Ectodermal cell (in vitro differentiated cells): ENCODE results near the gene TCAF1.

Experiments used
- H3K27ac ChIP-seq: 2 replicates; pipeline ENCODE4 v1.7.0; 2013; ENCODE audit warnings: mild to moderate bottlenecking, low read depth, low read length; ENCODE audit not compliant: insufficient read depth, poor library complexity, severe bottlenecking
- H3K27me3 ChIP-seq: 2 replicates; pipeline ENCODE4 v1.7.0; 2013; ENCODE audit warnings: mild to moderate bottlenecking, low read length; ENCODE audit not compliant: insufficient read depth, control insufficient read depth, poor library complexity, severe bottlenecking
- H3K36me3 ChIP-seq: one replicate; pipeline ENCODE4 v1.7.0; 2013; ENCODE audit warnings: low read length; ENCODE audit not compliant: control insufficient read depth, insufficient read depth
- H3K4me1 ChIP-seq: one replicate; pipeline ENCODE4 v1.7.0; 2013; ENCODE audit warnings: low read length; ENCODE audit not compliant: control insufficient read depth, insufficient read depth
- H3K4me3 ChIP-seq: 2 replicates; pipeline ENCODE4 v1.7.0; 2013; ENCODE audit warnings: low read depth, low read length, control low read depth; ENCODE audit not compliant: insufficient read depth
- H3K9me3 ChIP-seq: 2 replicates; pipeline ENCODE4 v1.7.0; 2013; ENCODE audit warnings: mild to moderate bottlenecking, low read length, moderate library complexity; ENCODE audit not compliant: control insufficient read depth
- WGBS, 2 experiments: methylation state at CpG; one replicate each; pipeline ENCODE4 v1.1.7; 2013; ENCODE audit warnings: missing lambda C conversion rate in 2 of 2; 5-methylcytosine and 5-hydroxymethylcytosine counted together

The TCAF1 gene

DNA sequence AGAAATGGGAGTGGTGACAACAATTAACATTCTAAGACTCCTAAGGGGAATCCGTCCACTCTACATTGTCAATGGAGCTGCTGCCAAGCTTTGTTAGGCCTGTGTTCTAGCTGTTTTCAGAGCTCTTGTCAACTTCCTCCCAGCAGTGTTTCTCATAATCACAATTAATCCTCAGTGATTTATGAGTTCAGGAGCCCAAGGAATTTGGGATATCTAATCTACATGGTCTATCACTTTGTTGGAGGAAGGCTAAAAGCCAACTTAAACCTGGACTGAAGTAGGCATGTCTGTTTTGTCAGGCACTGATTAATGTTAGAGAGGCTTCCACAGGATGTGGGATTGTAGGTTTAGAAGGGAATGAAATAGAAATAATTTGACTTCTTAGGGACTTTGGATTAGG lies 22.9 kb upstream of the TCAF1 start:
- 57 to 70% methylated on average over 1 of the region's 1 CpG for WGBS, 2 experiments
- H3K27ac ChIP-seq = no peak overlapping the region
- H3K4me1 ChIP-seq = no peaks in the 10 kb centered on the region

DNA sequence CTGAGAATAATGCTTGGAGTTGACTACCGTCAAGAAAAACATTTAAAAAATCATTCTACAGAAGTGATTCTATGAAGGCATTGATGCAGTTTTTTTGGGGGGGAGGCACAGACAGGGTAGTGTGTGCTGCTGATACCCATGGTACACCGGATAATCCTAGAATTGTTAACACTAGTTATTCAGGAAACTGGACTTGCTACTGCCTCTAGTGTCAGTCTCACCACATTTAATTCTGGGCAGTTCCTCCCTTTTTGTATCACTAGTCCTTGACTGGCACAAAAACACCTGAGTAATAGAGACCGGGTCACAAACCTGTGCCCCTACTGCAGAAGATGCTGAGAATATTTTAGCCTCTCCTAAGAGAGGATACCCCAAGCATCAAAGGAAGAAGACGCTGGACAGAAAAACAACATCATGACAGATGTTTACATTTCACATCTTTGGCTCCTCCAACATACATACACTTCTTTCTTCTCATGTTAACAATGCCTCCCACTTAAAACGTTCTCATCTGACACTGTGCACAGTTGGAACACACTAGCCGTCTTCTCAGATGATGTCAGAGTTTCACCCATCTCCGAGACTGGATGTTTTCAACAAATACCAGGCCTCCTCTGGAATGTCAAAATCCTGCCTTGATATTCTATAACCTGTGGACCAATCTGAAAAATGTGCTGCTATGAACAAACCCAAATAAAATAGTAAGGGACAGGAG lies 13.1 kb upstream of the TCAF1 start:
- 89 to 90% methylated on average over 6 to 7 of the region's 7 CpGs for WGBS, 2 experiments
- Histone ChIP-seq H3K27me3 (no peaks in the 10 kb centered on the region), H3K4me3 (no peak overlapping the region), H3K27ac (no peak overlapping the region), H3K9me3 (no peaks in the 10 kb centered on the region), H3K36me3 (no peaks in the 10 kb centered on the region), H3K4me1 (no peaks in the 10 kb centered on the region)

More for the DNA sequence above, 22.9 kb upstream of the TCAF1 start:
- H3K4me3 ChIP-seq = no peak overlapping the region
- no peaks in the 10 kb centered on the region for H3K36me3 ChIP-seq
- H3K27me3 ChIP-seq = no peaks in the 10 kb centered on the region
- no peaks in the 10 kb centered on the region for H3K9me3 ChIP-seq

DNA sequence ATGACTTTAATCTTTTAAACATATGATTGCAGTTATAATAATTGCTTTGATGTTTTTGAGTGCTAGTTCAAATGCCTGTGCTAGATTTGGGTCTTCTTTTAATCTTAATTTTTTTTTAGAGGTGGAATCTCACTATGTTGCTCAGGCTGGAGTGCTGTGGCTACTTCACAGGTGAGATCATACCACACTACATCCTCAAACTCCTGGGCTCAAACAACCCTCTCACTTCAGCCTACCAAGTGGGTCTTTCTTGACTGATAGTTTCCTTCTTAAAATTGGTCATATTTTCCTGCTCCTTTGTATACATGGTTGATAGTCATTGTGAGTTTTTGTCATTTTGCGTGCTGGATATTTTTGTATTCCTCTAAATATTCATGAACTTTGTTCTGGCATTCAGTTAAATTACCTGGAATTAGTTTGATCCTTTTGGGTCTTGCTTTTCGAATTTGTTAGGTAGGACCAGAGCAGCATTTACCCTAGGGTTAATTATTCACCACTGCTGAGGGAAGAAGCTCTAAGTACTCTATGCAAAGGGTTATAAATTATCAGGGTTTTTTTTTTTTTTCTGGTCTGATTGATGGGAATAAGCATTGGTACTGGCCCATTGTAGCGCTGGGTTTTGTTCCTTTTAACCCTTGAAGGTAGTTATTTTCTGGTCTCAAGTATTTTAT lies 12.1 kb upstream of the TCAF1 start:
- H3K27ac ChIP-seq = no peak overlapping the region
- no peaks in the 10 kb centered on the region for H3K27me3 ChIP-seq
- WGBS, 2 experiments = 91 to 98% methylated on average over 2 of the region's 3 CpGs
- H3K36me3 ChIP-seq = no peaks in the 10 kb centered on the region
- H3K4me3 ChIP-seq = no peak overlapping the region
- H3K9me3 ChIP-seq = no peaks in the 10 kb centered on the region
- no peaks in the 10 kb centered on the region for H3K4me1 ChIP-seq

DNA sequence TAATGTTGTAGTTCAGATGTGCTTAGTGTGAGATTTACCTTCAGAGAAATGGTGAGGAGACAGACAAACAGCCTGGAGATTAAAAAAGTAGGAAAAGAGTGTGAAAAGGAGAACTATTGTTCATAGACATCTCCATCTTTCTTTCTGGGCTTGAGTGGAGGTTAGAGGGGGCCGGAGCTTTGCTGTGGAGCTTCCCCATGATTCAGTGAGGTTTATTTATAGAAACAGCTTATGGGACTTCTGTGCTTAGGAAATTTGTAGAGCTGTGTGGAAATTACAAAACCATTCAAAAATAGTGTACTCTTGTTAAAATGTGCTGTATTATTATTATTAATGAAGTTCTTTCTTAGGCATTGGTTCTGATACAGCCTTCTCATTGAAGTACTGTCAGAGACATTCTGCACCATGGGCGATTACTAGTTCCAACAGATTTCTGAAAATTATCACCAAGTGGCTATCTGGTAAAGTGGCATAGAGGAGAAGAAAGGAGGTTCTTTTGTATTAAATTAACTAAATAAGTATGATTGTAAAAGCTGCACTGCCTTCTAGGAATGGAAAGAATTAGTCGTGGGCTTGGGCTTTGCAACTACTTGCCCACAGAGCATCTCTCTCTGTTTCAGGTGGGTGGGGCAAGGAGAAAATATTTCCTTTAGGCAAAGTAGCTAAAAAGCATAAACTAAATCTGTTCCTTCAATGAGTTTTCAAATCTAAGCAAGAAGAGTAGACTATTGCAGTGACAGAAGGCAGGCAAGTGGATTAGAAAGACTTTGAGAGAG lies 8.7 kb upstream of the TCAF1 start:
- H3K4me1 ChIP-seq = peaks cover 16% of the 10 kb centered on the region
- H3K9me3 ChIP-seq = no peaks in the 10 kb centered on the region
- no peak overlapping the region for H3K27ac ChIP-seq
- H3K36me3 ChIP-seq = no peaks in the 10 kb centered on the region
- no peak overlapping the region for H3K4me3 ChIP-seq
- WGBS, 2 experiments = 94 to 96% methylated on average over 2 to 3 of the region's 3 CpGs
- no peaks in the 10 kb centered on the region for H3K27me3 ChIP-seq

DNA sequence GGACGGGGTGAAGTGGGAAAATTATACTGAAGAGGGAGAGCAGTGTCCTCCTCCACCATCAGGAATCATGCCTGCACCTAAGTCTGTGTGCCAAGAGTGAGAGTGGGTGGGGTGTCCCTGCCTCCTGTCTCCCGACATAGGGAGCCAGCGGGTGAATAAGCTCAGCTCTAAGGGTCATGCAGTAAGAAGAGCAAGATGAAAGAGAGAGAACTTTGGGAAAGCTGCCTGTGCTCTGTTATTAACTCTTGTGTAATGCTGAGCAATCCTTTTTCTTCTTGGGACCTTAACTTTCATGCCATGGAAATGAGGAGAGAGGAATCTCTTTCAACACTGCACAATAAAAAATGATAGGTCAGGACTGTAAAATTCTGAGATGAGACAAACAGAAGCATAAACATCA lies 7.9 kb upstream of the TCAF1 start:
- H3K36me3 ChIP-seq = no peaks in the 10 kb centered on the region
- H3K4me3 ChIP-seq = no peak overlapping the region
- no peak overlapping the region for H3K27ac ChIP-seq
- H3K4me1 ChIP-seq = peaks cover 24% of the 10 kb centered on the region
- no peaks in the 10 kb centered on the region for H3K9me3 ChIP-seq
- 86 to 91% methylated on average over 3 of the region's 3 CpGs for WGBS, 2 experiments
- no peaks in the 10 kb centered on the region for H3K27me3 ChIP-seq

DNA sequence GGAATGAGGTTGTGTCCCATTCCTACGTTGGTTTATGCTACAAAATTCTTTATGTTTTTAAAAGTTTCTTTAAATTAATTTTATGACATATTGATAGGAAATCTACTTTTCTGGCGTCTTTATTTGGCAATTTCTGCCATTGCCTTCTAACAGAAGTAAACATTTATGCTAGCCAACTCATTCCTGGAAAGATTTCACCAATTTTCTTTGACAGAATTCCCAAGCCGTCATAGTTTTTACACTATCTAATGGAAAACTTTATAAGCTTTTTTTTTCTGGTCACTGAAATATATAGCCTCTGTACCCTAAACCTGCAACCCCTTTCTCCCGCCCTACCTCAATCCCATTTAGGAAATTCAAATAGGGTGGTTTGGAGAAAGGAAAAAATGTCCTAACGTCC lies 6.1 kb upstream of the TCAF1 start:
- no peaks in the 10 kb centered on the region for H3K36me3 ChIP-seq
- H3K27ac ChIP-seq = no peak overlapping the region
- H3K4me3 ChIP-seq = no peak overlapping the region
- 91 to 100% methylated on average over 2 to 4 of the region's 5 CpGs for WGBS, 2 experiments
- H3K9me3 ChIP-seq = no peaks in the 10 kb centered on the region
- H3K27me3 ChIP-seq = no peaks in the 10 kb centered on the region
- peaks cover 25% of the 10 kb centered on the region for H3K4me1 ChIP-seq

DNA sequence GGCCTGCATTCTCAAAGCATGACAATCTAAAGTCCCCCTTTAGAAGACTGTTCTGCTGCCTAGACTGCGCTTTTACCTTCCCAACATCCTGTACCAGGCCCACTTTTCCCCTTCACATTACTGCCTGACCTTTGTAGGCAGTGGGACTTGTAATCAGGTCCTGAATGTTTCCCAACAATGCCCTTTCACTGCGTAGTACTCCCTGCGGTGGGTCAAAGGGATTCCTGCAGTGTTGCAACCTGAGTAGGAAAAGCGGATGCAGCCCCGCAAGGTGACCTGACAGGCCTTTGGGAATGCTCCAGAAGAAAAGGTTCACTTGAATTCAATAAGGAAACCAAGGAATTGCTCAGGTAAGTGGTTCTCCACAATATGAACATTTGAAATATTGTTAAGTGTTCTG lies 4.9 kb upstream of the TCAF1 start:
- H3K36me3 ChIP-seq = no peaks in the 10 kb centered on the region
- 11 to 13% methylated on average over 5 of the region's 5 CpGs for WGBS, 2 experiments
- no peaks in the 10 kb centered on the region for H3K27me3 ChIP-seq
- no peak overlapping the region for H3K27ac ChIP-seq
- H3K4me1 ChIP-seq = peaks cover 25% of the 10 kb centered on the region
- H3K9me3 ChIP-seq = no peaks in the 10 kb centered on the region
- H3K4me3 ChIP-seq = no peak overlapping the region

DNA sequence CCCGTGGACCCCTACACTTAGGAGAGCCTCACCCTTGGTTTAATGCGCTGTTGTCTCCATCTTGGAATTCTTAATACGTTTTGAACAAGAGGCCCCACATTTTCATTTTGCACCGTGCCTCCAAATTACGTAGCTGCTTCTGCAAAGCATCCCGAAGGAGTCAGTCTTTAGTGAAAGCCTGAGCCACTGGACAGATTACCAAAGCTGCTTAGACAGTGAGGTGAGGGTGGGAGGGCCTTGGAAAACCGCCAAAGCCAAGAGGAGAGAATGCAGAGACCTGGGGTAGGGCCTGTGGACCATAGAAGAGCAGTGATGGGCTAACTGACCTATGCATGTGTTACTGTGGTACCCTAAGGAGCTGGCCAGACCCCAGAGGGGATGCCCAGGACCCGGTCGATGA lies 4.2 kb upstream of the TCAF1 start:
- Histone ChIP-seq H3K4me3 (no peak overlapping the region), H3K27me3 (no peaks in the 10 kb centered on the region), H3K9me3 (no peaks in the 10 kb centered on the region), H3K4me1 (peaks cover 25% of the 10 kb centered on the region), H3K36me3 (no peaks in the 10 kb centered on the region), H3K27ac (no peak overlapping the region)
- WGBS, 2 experiments = 91 to 92% methylated on average over 9 of the region's 9 CpGs

DNA sequence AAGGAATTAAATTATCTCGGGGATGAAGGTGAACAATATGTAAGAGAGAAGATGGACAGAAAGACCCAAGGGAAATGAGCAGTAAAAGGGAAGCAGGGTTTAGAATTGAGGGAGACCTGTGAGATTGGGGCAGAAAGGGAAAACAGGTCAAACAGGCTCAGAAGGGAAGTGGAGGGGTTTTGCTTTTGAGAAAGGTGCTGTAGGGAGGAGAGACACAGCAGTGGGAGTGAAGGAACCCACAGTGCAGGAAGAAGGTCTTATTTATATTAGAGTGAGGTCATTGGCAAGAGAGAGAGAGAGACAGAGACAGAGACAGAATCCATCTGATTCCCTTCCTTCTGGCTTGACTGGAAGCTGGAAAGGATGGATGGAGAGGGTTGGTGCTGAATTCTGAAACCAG lies 3.5 kb upstream of the TCAF1 start:
- 89 to 94% methylated on average over 1 of the region's 1 CpG for WGBS, 2 experiments
- Histone ChIP-seq H3K27ac (no peak overlapping the region), H3K4me1 (peaks cover 26% of the 10 kb centered on the region), H3K27me3 (no peaks in the 10 kb centered on the region), H3K9me3 (no peaks in the 10 kb centered on the region), H3K36me3 (no peaks in the 10 kb centered on the region), H3K4me3 (no peak overlapping the region)

DNA sequence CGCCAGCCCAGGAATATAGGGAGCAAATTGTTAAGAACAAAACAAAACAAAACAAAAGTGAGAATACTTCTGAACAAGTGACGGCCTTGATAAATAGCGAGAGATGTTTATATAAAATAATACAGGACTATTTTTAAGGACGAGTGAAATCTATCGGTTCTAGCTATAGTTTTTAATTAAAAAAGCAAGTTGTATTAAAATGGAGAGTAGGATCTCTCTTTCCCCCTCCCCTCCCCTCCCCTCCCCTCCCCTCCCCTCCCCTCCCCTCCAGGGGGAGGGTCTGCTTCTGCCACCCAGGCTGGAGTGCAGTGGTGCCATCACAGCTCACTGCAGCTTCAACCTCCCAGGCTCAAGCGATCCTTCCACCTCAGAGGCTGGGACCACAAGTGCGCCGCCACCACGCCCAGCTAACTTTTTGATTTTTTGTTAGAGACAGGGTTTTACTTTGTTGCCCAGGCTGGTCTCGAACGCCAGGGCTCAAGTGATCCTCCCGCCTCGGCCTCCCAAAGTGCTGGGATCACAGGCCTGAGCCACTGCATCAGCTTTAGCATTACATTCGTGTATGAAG lies 440 bp upstream of the TCAF1 start:
- Histone ChIP-seq H3K27ac (peak overlapping the region; percentile 97), H3K27me3 (no peaks in the 10 kb centered on the region), H3K9me3 (no peaks in the 10 kb centered on the region), H3K4me1 (peaks cover 37% of the 10 kb centered on the region), H3K4me3 (peak overlapping the region; percentile 92), H3K36me3 (no peaks in the 10 kb centered on the region)
- 61 to 67% methylated on average over 12 to 14 of the region's 14 CpGs for WGBS, 2 experiments
